SH-SY5Y (cell line): ENCODE results near the gene PDGFRA.
A peak's percentile ranks its signal among the peaks of the same experiment; 100 is the strongest.

ENCODE experiments used
- GATA2 ChIP-seq: IDR thresholded peaks from 2 replicates; pipeline ENCODE4 v1.6.1; 2011; ENCODE audit warnings: mild to moderate bottlenecking, low read depth, low read length
- GATA3 ChIP-seq: IDR thresholded peaks from 2 replicates; pipeline ENCODE4 v1.6.1; 2011; ENCODE audit warnings: low read depth, mild to moderate bottlenecking, low read length, moderate library complexity

PDGFRA gene

DNA sequence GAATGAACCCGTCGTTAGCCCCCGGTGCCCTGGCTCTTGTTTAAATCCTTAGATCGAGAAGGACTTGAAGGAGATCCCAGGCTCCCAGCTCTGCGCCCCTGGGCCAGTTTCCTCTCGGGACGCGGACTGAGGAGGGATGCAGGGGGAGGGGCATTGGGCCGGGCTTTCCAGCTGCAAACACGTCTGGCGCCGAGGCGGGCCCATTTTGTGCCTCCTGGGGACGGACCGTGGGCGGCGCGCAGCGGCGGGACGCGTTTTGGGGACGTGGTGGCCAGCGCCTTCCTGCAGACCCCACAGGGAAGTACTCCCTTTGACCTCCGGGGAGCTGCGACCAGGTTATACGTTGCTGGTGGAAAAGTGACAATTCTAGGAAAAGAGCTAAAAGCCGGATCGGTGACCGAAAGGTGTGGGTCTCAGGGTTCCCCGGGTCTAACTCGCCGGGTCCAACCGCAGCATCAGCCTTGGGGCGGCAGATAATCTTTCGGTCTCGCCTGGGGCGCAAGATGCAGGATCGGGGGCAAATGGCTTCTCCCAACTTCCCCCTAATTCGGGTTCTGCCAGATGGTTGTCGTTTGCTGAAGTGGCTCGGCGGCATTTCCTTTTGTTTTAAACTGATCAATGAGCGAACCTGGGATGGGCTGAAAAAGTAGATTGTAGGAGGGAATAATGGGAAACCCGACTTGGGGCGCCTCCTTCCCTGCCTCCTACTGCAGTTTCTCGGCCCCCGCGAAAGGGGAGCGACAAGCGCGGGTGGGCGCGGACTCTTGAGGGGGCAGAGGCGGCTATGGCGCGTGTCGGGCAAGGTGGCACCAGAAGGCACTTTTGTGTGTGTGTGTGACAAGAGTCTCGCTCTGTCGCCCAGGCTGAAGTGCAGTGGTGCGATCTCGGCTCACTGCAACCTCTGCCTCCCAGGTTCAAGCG, 2.9 kb downstream of the PDGFRA start:
- TF ChIP-seq GATA3 (no peak), GATA2 (no peak)

DNA sequence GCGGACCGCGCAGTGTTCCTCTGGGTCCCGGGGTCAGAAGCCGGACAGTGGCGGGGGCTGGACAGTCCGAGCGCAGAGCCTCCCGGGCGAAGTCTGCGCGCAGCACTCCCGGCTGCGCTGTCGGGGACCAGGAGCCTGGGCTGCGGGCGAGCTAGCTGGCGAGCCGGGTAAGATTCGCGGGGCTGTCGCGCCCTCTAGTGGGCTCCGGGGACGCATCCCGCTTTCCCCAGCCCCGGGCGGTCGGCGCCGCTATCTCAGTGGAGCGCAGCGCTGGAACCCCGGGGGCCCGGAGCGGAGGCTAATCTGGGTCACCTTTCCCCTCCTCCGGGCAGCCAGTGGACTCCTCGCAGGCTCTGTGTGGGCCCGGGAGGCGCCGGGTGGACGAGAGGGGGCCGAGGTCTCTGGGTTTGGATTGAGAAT, 4.2 kb downstream of the PDGFRA start:
- TF ChIP-seq GATA3: no peak
- peak; percentile 42 for TF ChIP-seq GATA2

DNA sequence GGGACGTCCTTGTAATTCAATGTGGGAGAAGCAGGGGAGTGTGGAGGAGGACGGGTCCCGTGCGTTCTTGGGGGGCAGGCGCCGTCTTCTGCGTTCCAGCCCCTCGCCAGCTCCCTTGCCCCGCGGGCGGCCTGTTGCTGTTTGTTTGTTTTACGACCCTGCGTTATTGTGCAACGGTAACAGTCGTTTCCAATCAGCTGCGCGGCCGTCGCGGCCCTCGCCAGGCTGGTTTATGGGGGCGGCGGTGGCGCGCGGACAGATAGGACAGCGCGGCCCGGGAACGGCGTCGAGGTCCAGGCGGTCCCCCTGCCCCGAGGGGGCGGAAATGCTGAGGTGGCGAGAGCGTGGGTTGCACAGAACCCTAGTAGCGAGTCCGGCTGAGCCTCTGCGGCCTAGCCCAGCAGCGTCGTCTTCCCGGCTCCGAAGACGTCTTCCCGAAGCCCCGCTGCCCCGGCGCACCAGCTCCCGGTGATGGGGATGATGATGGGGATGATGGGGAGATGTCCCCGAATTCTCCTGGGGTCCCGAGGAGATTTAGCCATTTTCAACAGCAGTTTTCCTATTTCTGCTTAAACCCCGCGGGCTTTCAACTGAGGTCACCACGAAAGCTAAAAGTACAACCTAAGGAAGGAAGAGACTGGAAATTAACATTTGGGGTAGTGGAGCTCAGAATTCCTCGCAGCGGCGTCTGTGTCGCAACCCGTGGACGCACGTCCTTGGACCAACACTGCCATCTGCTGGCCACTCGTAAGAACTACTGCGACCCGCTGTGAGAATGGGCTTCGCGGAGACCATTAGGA, 4.8 kb downstream of the PDGFRA start:
- TF ChIP-seq GATA3 (no peak), GATA2 (no peak)

DNA sequence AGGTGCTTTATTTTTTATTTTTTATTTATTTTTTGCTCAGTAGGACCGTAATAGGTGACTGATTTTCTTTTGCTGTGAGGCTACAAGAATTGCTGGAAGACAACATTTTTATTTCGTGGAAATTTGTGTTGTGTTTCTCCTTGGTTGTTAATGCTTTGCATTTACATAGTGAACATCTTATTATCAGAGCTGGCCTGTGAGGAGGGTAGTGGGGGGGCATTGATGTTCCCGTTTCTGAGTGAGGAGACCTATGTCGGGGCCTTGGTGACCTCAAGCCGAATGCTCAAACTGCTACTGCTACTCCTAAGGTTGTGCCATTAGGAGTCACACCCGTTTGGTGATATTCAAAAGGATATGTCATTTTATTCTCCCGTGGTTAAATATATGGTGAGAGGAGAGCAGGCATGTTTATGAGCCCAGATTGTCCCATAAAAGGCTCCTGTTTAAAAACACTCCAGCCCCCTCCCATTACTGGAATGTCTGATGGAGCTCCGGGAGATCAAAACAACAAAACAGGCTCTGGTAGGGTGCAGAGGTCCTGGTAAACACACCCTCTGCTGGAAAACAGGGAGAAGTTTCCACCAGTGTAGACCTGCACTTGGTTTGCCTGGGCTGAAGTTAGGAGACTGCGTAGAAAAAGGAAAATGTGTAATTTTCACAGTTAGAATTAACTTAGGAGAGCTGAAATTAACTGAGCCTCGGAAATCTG, 5.6 kb downstream of the PDGFRA start:
- TF ChIP-seq GATA3: no peak

DNA sequence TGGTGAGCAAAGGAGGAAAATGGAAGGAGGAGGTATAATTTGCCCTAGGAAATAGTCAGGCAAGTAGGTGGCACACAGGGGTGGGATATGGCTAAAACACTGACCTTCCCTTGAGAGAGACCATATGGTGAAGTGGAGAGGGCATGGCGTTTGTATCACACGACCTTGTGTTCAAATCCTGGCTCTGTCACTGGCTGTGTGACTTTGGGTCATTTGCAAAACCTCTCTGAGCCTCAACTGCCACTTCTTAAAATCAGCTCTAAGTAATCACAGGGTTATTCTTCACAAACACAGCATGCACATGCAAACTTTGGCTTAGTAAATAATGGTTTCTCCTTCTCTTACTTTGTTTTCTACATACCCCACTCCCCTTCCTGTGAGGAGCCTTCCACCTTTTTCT, 8.7 kb downstream of the PDGFRA start:
- no peak for TF ChIP-seq GATA2
- TF ChIP-seq GATA3: no peak

DNA sequence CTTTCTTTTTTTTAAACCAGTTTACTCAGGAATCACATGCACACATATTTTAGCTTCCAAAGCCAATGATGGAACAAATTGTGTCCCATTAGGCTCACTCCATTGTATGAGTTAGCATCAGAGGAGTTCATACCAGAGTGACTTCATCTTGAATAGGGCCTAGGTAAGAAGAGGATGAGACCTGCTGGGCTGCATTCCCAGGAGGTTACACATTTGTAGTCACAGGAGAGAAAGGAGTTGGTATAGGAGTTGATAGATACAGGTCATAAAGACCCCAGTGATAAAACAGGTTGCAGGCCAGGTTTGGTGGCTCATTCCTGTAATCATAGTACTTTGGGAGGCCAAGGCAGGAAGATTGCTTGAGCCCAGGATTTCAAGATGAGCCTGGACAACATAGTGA, 9.3 kb downstream of the PDGFRA start:
- TF ChIP-seq GATA3 (no peak), GATA2 (no peak)

DNA sequence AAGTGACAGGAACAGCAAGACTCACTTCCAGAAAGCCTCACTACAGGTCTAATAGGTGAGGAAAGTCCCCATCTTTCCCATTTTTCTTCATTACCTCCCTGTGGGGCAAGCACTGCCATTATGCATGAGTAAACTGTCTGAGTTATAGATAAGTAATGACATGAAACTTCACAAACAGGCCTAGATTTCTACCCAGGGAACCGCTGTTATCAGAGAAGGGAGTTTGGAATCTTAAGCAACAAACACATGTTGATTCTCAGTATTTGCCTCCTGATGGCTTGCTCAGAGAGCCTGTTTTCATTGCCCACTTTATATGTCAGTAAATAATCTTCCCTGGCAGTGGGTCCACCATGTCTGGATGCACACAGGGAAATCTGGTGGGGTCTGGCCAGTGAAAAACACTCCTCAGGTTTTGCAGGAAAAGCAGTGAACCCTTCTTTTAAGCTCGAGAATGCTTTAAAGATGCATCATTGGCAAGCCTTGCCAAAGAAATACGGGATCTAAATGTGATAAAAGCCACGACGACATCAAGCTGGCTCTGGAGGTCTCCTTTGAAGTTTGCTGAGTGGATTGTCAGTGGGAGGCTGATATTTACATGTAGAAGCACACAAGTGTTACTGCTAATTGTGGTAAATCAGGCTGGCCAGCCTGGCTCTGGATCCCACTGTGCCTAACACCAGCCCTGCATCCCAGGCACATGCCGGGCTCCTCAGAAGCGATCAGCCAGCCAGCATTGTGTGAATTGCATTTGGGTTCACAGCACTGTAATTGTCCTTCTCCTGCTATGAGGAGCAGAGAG, 25.2 kb downstream of the PDGFRA start:
- no peak for TF ChIP-seq GATA2
- no peak for TF ChIP-seq GATA3

DNA sequence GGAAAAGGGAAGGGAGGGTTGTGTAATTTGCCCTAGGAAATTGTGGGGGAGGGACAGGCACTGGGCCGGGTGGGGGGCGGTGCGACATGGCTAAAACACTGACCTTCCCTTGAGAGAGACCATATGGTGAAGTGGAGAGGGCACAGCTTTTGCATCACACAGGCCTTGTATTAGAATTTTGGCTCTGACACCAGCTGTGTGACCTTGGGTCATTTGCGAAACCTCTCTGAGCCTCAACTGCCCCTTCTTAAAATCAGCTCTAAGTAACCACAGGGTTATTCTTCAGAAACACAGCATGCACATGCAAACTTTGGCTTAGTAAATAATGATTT, 25.8 kb downstream of the PDGFRA start:
- TF ChIP-seq GATA3: no peak
- TF ChIP-seq GATA2: no peak

DNA sequence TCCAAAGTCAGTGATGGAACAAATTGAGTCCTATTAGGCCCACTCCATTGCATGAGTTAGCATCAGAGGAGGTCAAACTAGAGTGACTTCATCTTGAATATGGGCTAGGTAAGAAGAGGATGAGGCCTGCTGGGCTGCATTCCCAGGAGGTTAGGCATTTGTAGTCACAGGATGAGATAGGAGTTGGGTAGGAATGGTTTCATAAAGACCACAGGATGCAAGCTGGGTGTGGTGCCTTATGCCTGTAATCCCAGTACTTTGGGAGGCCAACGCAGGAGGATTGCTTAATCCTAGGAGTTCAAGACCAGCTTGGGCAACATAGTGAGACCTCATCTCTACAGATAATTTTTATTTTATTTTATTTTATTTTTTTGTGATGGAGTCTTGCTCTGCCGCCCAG, 26.8 kb downstream of the PDGFRA start:
- TF ChIP-seq GATA2 (no peak), GATA3 (no peak)

DNA sequence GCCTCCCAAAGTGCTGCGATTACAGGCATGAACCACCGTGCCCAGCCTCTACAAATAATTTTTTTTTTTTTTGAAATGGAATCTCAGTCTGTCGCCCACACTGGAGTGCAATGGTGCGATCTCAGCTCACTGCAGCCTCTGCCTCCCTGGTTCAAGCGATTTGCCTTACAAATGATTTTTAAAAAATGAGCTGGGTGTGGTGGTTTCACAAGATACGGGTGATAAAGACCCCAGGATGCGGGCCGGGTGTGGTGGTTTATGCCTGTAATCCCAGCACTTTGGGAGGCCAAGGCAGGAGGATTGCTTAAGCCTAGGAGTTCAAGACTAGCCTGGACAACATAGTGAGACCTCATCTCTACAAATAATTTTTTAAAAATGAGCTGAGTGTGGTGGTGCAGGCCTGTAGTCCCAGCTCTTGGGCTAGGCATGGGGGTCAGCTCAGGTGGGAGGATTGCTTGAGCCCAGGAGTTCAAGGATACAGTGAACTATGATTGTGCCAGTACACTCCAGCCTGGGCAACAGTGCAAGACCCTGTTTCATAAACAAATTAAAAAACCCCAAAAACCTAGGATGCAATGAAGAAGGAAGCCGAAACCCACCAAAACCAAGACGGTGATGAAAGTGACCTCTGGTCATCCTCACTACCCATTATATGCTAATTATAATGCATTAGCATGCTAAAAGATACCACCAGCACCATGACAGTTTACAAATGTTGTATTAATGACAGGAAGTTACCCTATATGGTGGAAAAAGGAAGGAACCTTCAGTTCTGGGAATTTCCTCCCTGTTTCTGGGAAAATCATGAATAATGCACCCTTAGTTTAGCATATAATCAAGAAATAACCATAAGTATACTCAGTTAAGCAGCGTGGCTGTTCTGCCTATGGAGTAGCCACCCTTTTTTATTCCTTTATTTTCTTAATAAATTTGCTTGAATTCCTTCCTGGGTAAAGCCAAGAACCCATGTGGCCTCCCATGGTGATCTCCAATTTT, 27.7 kb downstream of the PDGFRA start:
- TF ChIP-seq GATA3: no peak
- TF ChIP-seq GATA2: no peak

DNA sequence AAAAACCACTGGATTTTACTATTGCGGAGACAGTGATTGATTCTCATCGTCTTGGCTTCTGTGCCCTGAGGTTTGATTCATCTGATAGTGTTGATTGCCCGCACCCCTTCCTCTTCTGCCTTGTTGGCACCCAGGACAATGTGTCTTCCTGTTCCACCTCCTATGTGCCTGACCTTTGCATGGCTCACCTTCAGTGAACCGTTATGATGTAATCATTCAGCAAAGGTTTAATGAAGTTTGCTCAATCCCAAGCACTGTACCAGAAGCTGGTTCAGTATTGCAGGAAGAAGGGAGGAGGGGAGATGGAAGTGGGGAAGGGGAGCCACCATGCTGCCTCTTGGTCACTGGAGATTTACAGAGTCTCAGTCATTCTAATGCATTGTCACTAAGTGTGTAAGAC, 36.3 kb downstream of the PDGFRA start:
- TF ChIP-seq GATA3 (no peak), GATA2 (no peak)

DNA sequence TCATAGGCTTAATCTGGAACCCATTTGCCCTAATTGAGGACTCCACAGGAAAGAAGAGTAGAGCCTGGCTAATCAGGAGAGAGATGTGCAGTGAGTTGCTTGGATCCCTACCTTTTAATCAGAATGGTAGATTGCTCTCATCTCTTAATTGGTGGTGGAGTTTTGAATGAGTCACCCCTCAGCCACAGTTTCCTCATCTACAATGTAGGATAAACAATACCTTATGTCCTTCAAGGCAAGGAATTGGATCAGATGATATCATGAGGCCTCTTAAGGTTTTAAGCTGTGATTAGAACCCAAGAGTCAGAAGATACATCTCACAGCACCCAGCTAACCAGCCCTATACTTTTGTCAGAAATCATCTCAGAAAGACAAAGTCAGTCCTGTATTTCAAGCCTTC, 39.1 kb downstream of the PDGFRA start:
- TF ChIP-seq GATA3 (no peak), GATA2 (no peak)

DNA sequence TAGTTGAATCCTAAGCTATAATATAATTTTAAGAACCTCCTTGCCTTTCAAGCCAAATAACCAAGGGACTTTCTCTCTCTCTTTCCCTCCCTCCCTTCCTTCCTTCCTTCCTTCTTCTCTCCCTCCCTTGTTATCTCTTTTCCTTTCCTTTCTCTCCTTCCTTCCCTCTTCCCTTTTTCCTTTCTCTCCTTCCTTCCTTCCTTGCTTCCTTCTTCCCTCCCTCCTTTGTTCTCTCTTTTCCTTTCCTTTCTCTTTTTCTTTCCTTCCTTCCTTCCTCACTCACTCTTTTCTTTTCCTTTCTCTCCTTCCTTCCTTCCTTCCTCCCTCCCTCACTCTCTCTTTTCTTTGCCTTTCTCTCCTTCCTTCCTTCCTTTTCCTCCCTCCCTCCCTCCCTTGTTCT, 42.4 kb downstream of the PDGFRA start:
- TF ChIP-seq GATA2: no peak
- TF ChIP-seq GATA3: no peak

DNA sequence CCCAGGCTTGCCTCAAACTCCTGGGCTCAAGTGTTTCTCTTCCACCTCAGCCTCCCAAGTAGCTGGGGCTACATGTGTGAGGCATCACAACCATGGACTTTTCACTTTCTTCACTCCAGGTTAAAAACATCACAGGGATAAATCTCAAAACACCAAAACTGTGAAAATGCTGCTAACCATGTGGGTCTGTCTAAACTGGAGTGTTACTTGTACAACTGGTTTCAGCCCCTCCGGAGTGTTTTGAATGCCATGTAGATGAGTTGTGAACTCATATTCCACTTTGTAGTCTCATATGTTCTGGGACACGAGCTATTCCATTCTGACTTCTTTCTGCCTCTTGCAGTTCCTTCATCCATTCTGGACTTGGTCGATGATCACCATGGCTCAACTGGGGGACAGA, 43.0 kb downstream of the PDGFRA start:
- TF ChIP-seq GATA2: no peak
- TF ChIP-seq GATA3: no peak
